B cell (primary cell): ENCODE measurements around the gene CALCOCO1. TPM values are rescaled to one million over a fixed set of nuclear protein-coding genes. Genes with fewer than 3 reads are reported as not detected.
A peak's percentile ranks its signal among the peaks of the same experiment; 100 is the strongest.

Experiments used
- ATAC-seq: fragments of 200-7000 bp; cut with Tn5 transposase; one replicate; pipeline ENCODE4 v1.10.0; 2021; ENCODE audit warnings: low read depth, mild to moderate bottlenecking, moderate number of reproducible peaks, moderate library complexity
- CTCF ChIA-PET: fragments of 350-600 bp; sonication (Branson Sonifier 250); formaldehyde crosslinking; loops from one replicate; lab custom pipeline; 2021; ENCODE audit warnings: antibody characterized with exemption, inconsistent platforms; lab: Charles Lee
- POLR2A ChIA-PET: fragments of 350-600 bp; sonication (Branson Sonifier 250); formaldehyde crosslinking; loops from one replicate; lab custom pipeline; 2021; ENCODE audit warnings: antibody characterized with exemption; lab: Charles Lee
- DNase-seq: peaks from one replicate; pipeline ENCODE4 v3.0.0; 2013
- H2AFZ ChIP-seq: 2 replicates; pipeline ENCODE4 v1.6.1; 2012; ENCODE audit warnings: mild to moderate bottlenecking, low read depth, low read length; ENCODE audit not compliant: insufficient read depth, poor library complexity, severe bottlenecking
- H3K27ac ChIP-seq, 2 donors: 1 replicate in 1 of 2; 2 replicates in 1 of 2; pipeline ENCODE4 v1.5.1; 2012 to 2013; ENCODE audit warnings: low read length in 2 of 2, mild to moderate bottlenecking in 2 of 2, moderate library complexity in 1 of 2
- H3K27me3 ChIP-seq, 4 experiments: fragments of 200-600 bp in 1 of 4; sonication (generic) in 1 of 4; replicated peaks in 1 of 4; 1 replicate in 2 of 4; 2 replicates in 2 of 4; pipeline versions ENCODE4 v1.6.1 to v1.7.0; 2013 to 2016; ENCODE audit warnings: low read length in 3 of 4, mild to moderate bottlenecking in 2 of 4, mixed read lengths in 1 of 4, moderate library complexity in 1 of 4; ENCODE audit not compliant: insufficient read depth in 4 of 4, control insufficient read depth in 3 of 4; ENCODE audit errors: control extremely low read depth in 1 of 4
- H3K36me3 ChIP-seq, 2 experiments: replicated peaks in 1 of 2; 1 replicate in 1 of 2; 2 replicates in 1 of 2; pipeline versions ENCODE4 v1.6.1 to v1.7.1; 2013; ENCODE audit warnings: low read length in 1 of 2; ENCODE audit not compliant: insufficient read depth in 2 of 2, control insufficient read depth in 1 of 2; ENCODE audit errors: control extremely low read depth in 1 of 2, extremely low read depth in 1 of 2
- H3K4me1 ChIP-seq, 2 donors: fragments of 200-600 bp in 1 of 2; sonication (generic) in 1 of 2; 1 replicate in 1 of 2; 2 replicates in 1 of 2; pipeline versions ENCODE4 v1.5.1 to v1.6.1; 2013 to 2017; ENCODE audit warnings: low read length in 2 of 2; ENCODE audit not compliant: control insufficient read depth in 2 of 2, insufficient read depth in 2 of 2
- H3K4me2 ChIP-seq: replicated peaks from 2 replicates; pipeline ENCODE3; 2012; ENCODE audit warnings: mild to moderate bottlenecking, low read depth, low read length; ENCODE audit not compliant: poor library complexity, severe bottlenecking
- H3K4me3 ChIP-seq, 5 experiments: fragments of 200-600 bp in 1 of 5; sonication (generic) in 1 of 5; 1 replicate in 3 of 5; 2 replicates in 2 of 5; pipeline versions ENCODE4 v1.5.1 to v1.7.0; 2011 to 2016; ENCODE audit warnings: low read length in 4 of 5, mild to moderate bottlenecking in 4 of 5, low read depth in 2 of 5, control low read depth in 1 of 5, moderate library complexity in 1 of 5; ENCODE audit not compliant: insufficient read depth in 1 of 5; ENCODE audit errors: control extremely low read depth in 1 of 5, extremely low read depth in 1 of 5
- H3K79me2 ChIP-seq: fragments of 200-600 bp; sonication (generic); one replicate; pipeline ENCODE4 v1.6.0; 2016; ENCODE audit warnings: low read length; ENCODE audit not compliant: control insufficient read depth, insufficient read depth
- H3K9ac ChIP-seq: fragments of 200-600 bp; sonication (generic); 2 replicates; pipeline ENCODE4 v1.6.1; 2017; ENCODE audit warnings: mild to moderate bottlenecking, low read length, moderate library complexity
- H3K9me3 ChIP-seq, 3 donors: one replicate each; pipeline versions ENCODE4 v1.6.1 to v1.7.1; 2013; ENCODE audit warnings: low read length in 2 of 3; ENCODE audit not compliant: control insufficient read depth in 2 of 3, insufficient read depth in 1 of 3; ENCODE audit errors: control extremely low read depth in 1 of 3
- H4K20me1 ChIP-seq: 2 replicates; pipeline ENCODE4 v1.6.0; 2012; ENCODE audit warnings: mild to moderate bottlenecking, low read length; ENCODE audit not compliant: insufficient read depth, control insufficient read depth, poor library complexity, severe bottlenecking
- H3K27ac Mint-ChIP-seq: one replicate; pipeline ENCODE4 v1.8.0; 2021; ENCODE audit warnings: mixed read lengths
- H3K27me3 Mint-ChIP-seq: one replicate; pipeline ENCODE4 v1.8.0; 2021; ENCODE audit warnings: mixed read lengths
- H3K4me1 Mint-ChIP-seq: one replicate; pipeline ENCODE4 v1.8.0; 2021; ENCODE audit warnings: mixed read lengths
- H3K4me3 Mint-ChIP-seq: one replicate; pipeline ENCODE4 v1.8.0; 2021; ENCODE audit warnings: mixed read lengths
- H3K9me3 Mint-ChIP-seq: one replicate; pipeline ENCODE4 v1.8.0; 2022; ENCODE audit warnings: mixed read lengths; ENCODE audit not compliant: insufficient read depth
- CTCF ChIP-seq: fragments of 200-600 bp; IDR thresholded peaks from one replicate; pipeline ENCODE4 v1.8.0; 2022; ENCODE audit warnings: antibody characterized with exemption, mild to moderate bottlenecking
- EZH2 ChIP-seq: IDR thresholded peaks from 2 replicates; pipeline ENCODE4 v1.6.1; 2012; ENCODE audit warnings: borderline replicate concordance, low read depth, mild to moderate bottlenecking, moderate library complexity, low read length; ENCODE audit not compliant: insufficient read depth, poor library complexity, severe bottlenecking
- WGBS: methylation state at CpG from one replicate; pipeline ENCODE4 v1.1.5; 2013; ENCODE audit warnings: missing lambda C conversion rate; ENCODE audit not compliant: insufficient coverage; 5-methylcytosine and 5-hydroxymethylcytosine counted together
- intact Hi-C: fragments of 100-400 bp; cut with micrococcal nuclease; formaldehyde crosslinking; loops from one replicate; pipeline ENCODE4 v1.10.0; 2022
- polyA plus RNA-seq: library from polyadenylated mRNA; depleted of rRNA; stranded (reverse); fragments of >200 nt; gene quantifications from 2 replicates; pipeline ENCODE4 v1.2.3, GENCODE V29; 2012
- total RNA-seq, 2 donors: library from RNA; stranded (reverse); fragments of 120-200 nt in 1 of 2; gene quantifications; 1 replicate in 1 of 2; 2 replicates in 1 of 2; pipeline versions ENCODE4 v1.2.3 to v1.2.4, GENCODE V29; 2013 to 2022

The CALCOCO1 gene
- total and polyA plus RNA-seq, 2 donors (not counting 1 experiment from before 2014, with no cell fraction given): 169 to 179 TPM

GRCh38 chr12:53726341-53726740, 911 bp downstream of the CALCOCO1 start:
- H3K4me1 Mint-ChIP-seq: peaks cover 22% of the 10 kb centered on the region
- peak; percentile 14 for DNase-seq
- peak overlapping the region; percentile 86 for H2AFZ ChIP-seq
- H3K9me3 ChIP-seq: no peaks in the 10 kb centered on the region
- intact Hi-C loops: loop anchor here (2.0 to 10.0 kb wide), 4 partner anchors 20 to 488 kb away; partner anchors contain the start of gene PCBP2
- POLR2A ChIA-PET: no interaction called here
- peaks cover 2 to 41% of the 10 kb centered on the region in 2 experiments for H3K36me3 ChIP-seq
- peaks cover 13 to 21% of the 10 kb centered on the region in 2 donors for H3K4me1 ChIP-seq
- H3K27me3 Mint-ChIP-seq: peaks cover 5% of the 10 kb centered on the region
- TF ChIP-seq EZH2 (no peak), CTCF (no peak)
- WGBS: 0% methylated on average over 1 of the region's 2 CpGs
- H4K20me1 ChIP-seq: peaks cover 12% of the 10 kb centered on the region
- no peak overlapping the region for H3K27ac ChIP-seq
- no peak for ATAC-seq
- H3K27me3 ChIP-seq: no peaks in the 10 kb centered on the region
- H3K9ac ChIP-seq: peak overlapping the region; percentile 71
- peak overlapping the region; percentile 10 for H3K27ac Mint-ChIP-seq
- H3K4me2 ChIP-seq: peak overlapping the region; percentile 80
- CTCF ChIA-PET: interaction anchor here (1.2 to 17.5 kb wide), 5 partner anchors 11 to 31 kb away, joined by 4 to 254 read pairs (median 8); partner anchors contain the start of gene CISTR
- H3K4me3 Mint-ChIP-seq: peak overlapping the region; percentile 91
- peaks cover 19% of the 10 kb centered on the region for H3K79me2 ChIP-seq
- no peaks in the 10 kb centered on the region for H3K9me3 Mint-ChIP-seq
- peak overlapping the region in 3 of 5 experiments; percentile 81 to 88 (median 85) for H3K4me3 ChIP-seq

GRCh38 chr12:53725824-53726223, 1.4 kb downstream of the CALCOCO1 start:
- no peaks in the 10 kb centered on the region for H3K9me3 Mint-ChIP-seq
- H3K27me3 Mint-ChIP-seq: no peaks in the 10 kb centered on the region
- H3K27ac ChIP-seq: no peak overlapping the region
- H3K79me2 ChIP-seq: peaks cover 19% of the 10 kb centered on the region
- CTCF ChIA-PET: interaction anchor here (1.2 to 17.5 kb wide), 4 partner anchors 12 to 31 kb away, joined by 4 to 254 read pairs (median 8); no protein-coding TSS in a partner anchor
- POLR2A ChIA-PET: no interaction called here
- TF ChIP-seq CTCF (no peak), EZH2 (no peak)
- H3K27me3 ChIP-seq: no peaks in the 10 kb centered on the region
- ATAC-seq (no peak), DNase-seq (no peak)
- H3K27ac Mint-ChIP-seq: no peak overlapping the region
- H4K20me1 ChIP-seq: peaks cover 12% of the 10 kb centered on the region
- H3K4me1 Mint-ChIP-seq: peaks cover 22% of the 10 kb centered on the region
- 82% methylated on average over 3 of the region's 4 CpGs for WGBS
- H3K36me3 ChIP-seq: peaks cover 4 to 46% of the 10 kb centered on the region in 2 experiments
- H3K9me3 ChIP-seq: no peaks in the 10 kb centered on the region
- intact Hi-C loops: loop anchor here (2.0 to 10.0 kb wide), 4 partner anchors 21 to 489 kb away; partner anchors contain the start of gene PCBP2
- peak overlapping the region; percentile 91 for H3K4me3 Mint-ChIP-seq
- H3K4me1 ChIP-seq: peaks cover 13 to 21% of the 10 kb centered on the region in 2 donors
- no peak overlapping the region for H2AFZ ChIP-seq
- H3K4me3 ChIP-seq: peak overlapping the region in 1 of 5 experiments; percentile 81
- no peak overlapping the region for H3K9ac ChIP-seq
- no peak overlapping the region for H3K4me2 ChIP-seq
